Transverse colon (tissue), 4 donors: ENCODE results near the gene EIF3F. TPM values are rescaled to one million over a fixed set of nuclear protein-coding genes. Genes with fewer than 3 reads are reported as not detected.

Experiments used
- DNase-seq: peaks from one replicate; pipeline ENCODE4 v3.0.0-alpha.2; 2019
- H3K27ac ChIP-seq, 4 donors: fragments of 200-600 bp; sonication (generic); 2 replicates each; pipeline ENCODE4 v1.5.1; 2016 to 2018; ENCODE audit warnings: inconsistent platforms in 4 of 4
- H3K27me3 ChIP-seq: fragments of 200-600 bp; sonication (generic); 2 replicates; pipeline ENCODE4 v1.5.1; 2017; ENCODE audit warnings: inconsistent platforms
- H3K36me3 ChIP-seq, 4 donors: fragments of 200-600 bp; sonication (generic); 2 replicates each; pipeline ENCODE4 v1.5.1; 2017 to 2019; ENCODE audit warnings: inconsistent platforms in 4 of 4
- H3K4me1 ChIP-seq, 4 donors: fragments of 200-600 bp; sonication (generic); 2 replicates each; pipeline ENCODE4 v1.5.1; 2017 to 2020; ENCODE audit warnings: inconsistent platforms in 4 of 4
- H3K4me3 ChIP-seq, 4 donors: fragments of 200-600 bp; sonication (generic); 1 replicate in 1 of 4; 2 replicates in 3 of 4; pipeline versions ENCODE4 v1.5.1 to v1.6.1; 2017 to 2019; ENCODE audit warnings: inconsistent platforms in 4 of 4
- H3K9me3 ChIP-seq, 2 donors: fragments of 200-600 bp; sonication (generic); 2 replicates each; pipeline ENCODE4 v1.5.1; 2017 to 2019; ENCODE audit warnings: inconsistent platforms in 2 of 2
- CTCF ChIP-seq, 5 experiments: fragments of 200-600 bp in 3 of 5; fragments of 450-650 bp in 2 of 5; sonication (generic) in 3 of 5; IDR thresholded peaks; 1 replicate in 2 of 5; 2 replicates in 3 of 5; pipeline ENCODE4 v1.5.1; 2016 to 2017; ENCODE audit warnings: antibody characterized with exemption in 5 of 5, inconsistent platforms in 3 of 5, mild to moderate bottlenecking in 2 of 5, moderate library complexity in 1 of 5
- EP300 ChIP-seq: sonication (generic); formaldehyde crosslinking; IDR thresholded peaks from one replicate; pipeline ENCODE4 v1.6.1; 2017; ENCODE audit warnings: antibody characterized with exemption, low read depth
- POLR2A ChIP-seq: fragments of 450-650 bp; IDR thresholded peaks from one replicate; pipeline ENCODE4 v1.6.1; 2016; ENCODE audit warnings: antibody characterized with exemption, mild to moderate bottlenecking, moderate library complexity
- POLR2AphosphoS5 ChIP-seq, 3 donors: sonication (generic); formaldehyde crosslinking; IDR thresholded peaks; one replicate each; pipeline ENCODE4 v1.6.1; 2016; ENCODE audit warnings: antibody characterized with exemption in 3 of 3
- WGBS, 2 donors: methylation state at CpG; one replicate each; pipeline ENCODE4 v1.1.5; 2018; ENCODE audit warnings: low coverage in 1 of 2; 5-methylcytosine and 5-hydroxymethylcytosine counted together
- in situ Hi-C, 4 donors: fragments of 200-750 bp; cut with MboI; loops; one replicate each; pipeline versions ENCODE4 v1.15.0 to v1.15.1; 2017; ENCODE audit warnings: low sequenced_read_pairs in 3 of 4, low pct_ligation_motif_present in 1 of 4, low pct_unique_long_range_greater_than_20kb in 1 of 4
- intact Hi-C: fragments of 100-400 bp; cut with DNase I; formaldehyde crosslinking; loops from one replicate; pipeline ENCODE4 v1.15.1; 2023; ENCODE audit warnings: low total_unique reads
- total RNA-seq, 4 donors: library from RNA; depleted of rRNA; stranded (reverse); fragments of >200 nt; gene quantifications; one replicate each; pipeline ENCODE4 v1.1.0, GENCODE V29; 2016

Gene EIF3F
- total RNA-seq, 4 donors from 2014 or later, result 103 to 873 (median 206) TPM

GRCh38 chr11:8035200-8035855 is 48.2 kb downstream of the EIF3F start:
- intact Hi-C loops (no loop called here), in situ Hi-C loops (loop anchor here in 2 of 4 donors (10.0 kb wide), 1 partner anchor 59 kb away; no protein-coding TSS in a partner anchor)
- Histone ChIP-seq H3K9me3 (no peaks in the 10 kb centered on the region), H3K4me1 (peaks cover 0 to 8% (median 4%) of the 10 kb centered on the region in 4 donors), H3K27ac (no peak overlapping the region), H3K36me3 (no peaks in the 10 kb centered on the region), H3K27me3 (no peaks in the 10 kb centered on the region), H3K4me3 (no peak overlapping the region)
- TF ChIP-seq POLR2AphosphoS5 (IDR thresholded peaks at IDR 0.05), result no peak
- no peak for DNase-seq
- WGBS, 2 donors, result 74 to 77% methylated on average over 9 to 11 of the region's 11 CpGs

GRCh38 chr11:8036002-8036802 is 49.1 kb downstream of the EIF3F start:
- in situ Hi-C loops, result loop anchor here in 2 of 4 donors (10.0 kb wide), 1 partner anchor 59 kb away; no protein-coding TSS in a partner anchor
- TF ChIP-seq EP300, result no peak
- TF ChIP-seq POLR2AphosphoS5 (IDR thresholded peaks at IDR 0.05), result no peak
- TF ChIP-seq POLR2A, result no peak
- TF ChIP-seq CTCF (IDR thresholded peaks at IDR 0.05), result no peak

GRCh38 chr11:8036986-8037385 is 49.8 kb downstream of the EIF3F start:
- in situ Hi-C loops, result loop anchor here in 2 of 4 donors (10.0 kb wide), 1 partner anchor 58 kb away; no protein-coding TSS in a partner anchor
- H3K27me3 ChIP-seq, result no peaks in the 10 kb centered on the region
- no peaks in the 10 kb centered on the region for H3K36me3 ChIP-seq
- 82 to 100% methylated on average over 1 to 5 of the region's 5 CpGs for WGBS, 2 donors
- no peak for DNase-seq
- H3K4me3 ChIP-seq, result no peak overlapping the region
- no peak overlapping the region for H3K27ac ChIP-seq
- no peaks in the 10 kb centered on the region for H3K9me3 ChIP-seq
- H3K4me1 ChIP-seq, result peaks cover 0 to 8% (median 4%) of the 10 kb centered on the region in 4 donors
- intact Hi-C loops, result no loop called here
- TF ChIP-seq POLR2AphosphoS5 (IDR thresholded peaks at IDR 0.05) (no peak), CTCF (IDR thresholded peaks at IDR 0.05) (no peak), POLR2A (no peak), EP300 (no peak)

More at GRCh38 chr11:8036002-8036802, 49.1 kb downstream of the EIF3F start:
- H3K9me3 ChIP-seq, result no peaks in the 10 kb centered on the region
- intact Hi-C loops, result no loop called here
- no peaks in the 10 kb centered on the region for H3K27me3 ChIP-seq
- H3K36me3 ChIP-seq, result no peaks in the 10 kb centered on the region
- H3K4me3 ChIP-seq, result no peak overlapping the region
- H3K4me1 ChIP-seq, result peaks cover 0 to 8% (median 4%) of the 10 kb centered on the region in 4 donors
- WGBS, 2 donors, result 77 to 79% methylated on average over 2 to 5 of the region's 5 CpGs
- no peak for DNase-seq
- H3K27ac ChIP-seq, result no peak overlapping the region

GRCh38 chr11:8038393-8038792 is 51.3 kb downstream of the EIF3F start:
- Histone ChIP-seq H3K36me3 (no peaks in the 10 kb centered on the region), H3K27ac (no peak overlapping the region), H3K4me1 (peaks cover 0 to 2% (median under 1%) of the 10 kb centered on the region in 4 donors), H3K27me3 (no peaks in the 10 kb centered on the region), H3K9me3 (no peaks in the 10 kb centered on the region), H3K4me3 (no peak overlapping the region)
- intact Hi-C loops, result no loop called here
- DNase-seq, result no peak
- 75% methylated on average over 8 of the region's 8 CpGs; no CpG with 5 or more reads in 1 of the 2 donors for WGBS, 2 donors
- TF ChIP-seq CTCF (IDR thresholded peaks at IDR 0.05), result no peak
- TF ChIP-seq POLR2A, result no peak
- no peak for TF ChIP-seq POLR2AphosphoS5 (IDR thresholded peaks at IDR 0.05)
- no peak for TF ChIP-seq EP300
- in situ Hi-C loops, result loop anchor here in 2 of 4 donors (10.0 kb wide), 1 partner anchor 56 kb away; no protein-coding TSS in a partner anchor
